Measurements from ENCODE around the gene NKX1-2.

Gene NKX1-2

DNA sequence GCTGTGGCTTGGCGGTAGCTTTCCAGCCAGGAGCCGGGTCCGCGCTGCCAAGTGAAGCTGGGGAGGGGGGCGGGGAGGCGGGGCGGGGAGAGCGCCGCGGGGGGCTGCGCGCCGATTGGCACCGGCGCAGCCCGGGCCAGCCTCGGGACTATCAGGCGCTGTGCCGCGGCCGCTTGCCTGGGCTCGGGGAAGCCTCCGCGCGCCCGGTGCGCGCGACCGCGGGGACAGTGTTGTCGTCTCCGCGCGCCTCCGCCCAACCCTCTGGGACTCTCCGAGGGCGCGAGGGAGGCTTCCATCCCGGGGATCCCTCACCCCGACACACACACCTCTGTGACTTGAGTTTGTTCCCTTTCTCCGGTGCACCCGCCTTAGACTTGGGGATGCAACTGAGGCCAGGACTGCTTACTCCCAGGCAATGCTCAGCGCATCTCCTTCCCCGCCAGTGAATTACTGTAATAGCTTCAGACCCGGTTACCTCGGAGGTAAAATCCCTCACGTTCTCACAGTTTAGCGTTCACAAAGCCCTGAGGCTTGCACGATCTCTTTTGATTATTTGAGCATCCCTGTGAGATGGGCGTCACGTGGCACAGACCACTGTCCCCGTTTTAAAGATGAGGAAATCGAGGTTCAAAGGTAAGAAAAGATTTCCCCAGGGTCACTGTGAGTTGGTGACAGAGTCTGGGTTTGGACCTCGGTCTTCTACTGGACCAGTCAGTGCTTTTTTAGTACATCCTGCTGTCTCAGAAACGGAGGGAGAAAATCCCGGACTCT lies at the start of gene NKX1-2:
NKX1-2 (minus strand) TSS at position 24 of the 771 bp plus-strand sequence. CDS start 92 bp downstream, outside the sequence.
- peaks cover 31% of the 10 kb centered on the region for H4K20me1 ChIP-seq
- H3K27ac ChIP-seq = no peak within 1 kb of the TSS
- H3K4me3 ChIP-seq = no peak within 1 kb of the TSS
- peaks cover 96% of the 10 kb centered on the region for H3K27me3 ChIP-seq
- H3K4me2 ChIP-seq = no peak within 1 kb of the TSS
- H3K9ac ChIP-seq = no peak within 1 kb of the TSS
- H3K9me3 ChIP-seq = peaks cover 28% of the 10 kb centered on the region
- TF ChIP-seq Cebpa-rat (IDR thresholded peaks at IDR 0.05) = no peak
- no peaks in the 10 kb centered on the region for H3K36me3 ChIP-seq
- H3K4me1 ChIP-seq = no peaks in the 10 kb centered on the region

DNA sequence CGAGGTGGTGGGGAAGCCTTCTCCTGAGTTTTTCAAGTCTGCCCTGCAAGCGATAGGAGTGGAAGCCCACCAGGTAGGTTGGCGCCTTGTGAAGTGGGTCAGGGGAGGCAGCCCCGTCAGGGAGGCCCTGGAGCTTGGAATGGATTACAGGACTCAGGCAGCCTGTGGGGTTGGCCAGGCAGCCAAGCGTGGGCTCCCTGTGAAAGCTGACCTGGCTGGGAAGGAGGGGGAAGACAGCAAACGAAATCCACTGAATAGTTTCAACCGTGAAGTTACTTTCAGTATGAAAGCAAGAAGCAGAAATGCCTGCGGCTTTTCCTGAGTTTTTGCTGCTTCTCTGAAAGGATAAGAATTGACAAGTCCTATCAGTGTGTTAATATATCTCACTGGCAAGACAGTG lies 48.2 kb upstream of the NKX1-2 start:
- Histone ChIP-seq H3K27me3 (peaks cover 21% of the 10 kb centered on the region), H3K27ac (no peak overlapping the region), H3K36me3 (peaks cover 8% of the 10 kb centered on the region), H4K20me1 (no peaks in the 10 kb centered on the region), H3K9me3 (peaks cover 8% of the 10 kb centered on the region), H3K4me3 (no peak overlapping the region), H3K9ac (no peak overlapping the region), H3K4me2 (no peak overlapping the region), H3K4me1 (peaks cover 13% of the 10 kb centered on the region)
- no peak for TF ChIP-seq Cebpa-rat (IDR thresholded peaks at IDR 0.05)

DNA sequence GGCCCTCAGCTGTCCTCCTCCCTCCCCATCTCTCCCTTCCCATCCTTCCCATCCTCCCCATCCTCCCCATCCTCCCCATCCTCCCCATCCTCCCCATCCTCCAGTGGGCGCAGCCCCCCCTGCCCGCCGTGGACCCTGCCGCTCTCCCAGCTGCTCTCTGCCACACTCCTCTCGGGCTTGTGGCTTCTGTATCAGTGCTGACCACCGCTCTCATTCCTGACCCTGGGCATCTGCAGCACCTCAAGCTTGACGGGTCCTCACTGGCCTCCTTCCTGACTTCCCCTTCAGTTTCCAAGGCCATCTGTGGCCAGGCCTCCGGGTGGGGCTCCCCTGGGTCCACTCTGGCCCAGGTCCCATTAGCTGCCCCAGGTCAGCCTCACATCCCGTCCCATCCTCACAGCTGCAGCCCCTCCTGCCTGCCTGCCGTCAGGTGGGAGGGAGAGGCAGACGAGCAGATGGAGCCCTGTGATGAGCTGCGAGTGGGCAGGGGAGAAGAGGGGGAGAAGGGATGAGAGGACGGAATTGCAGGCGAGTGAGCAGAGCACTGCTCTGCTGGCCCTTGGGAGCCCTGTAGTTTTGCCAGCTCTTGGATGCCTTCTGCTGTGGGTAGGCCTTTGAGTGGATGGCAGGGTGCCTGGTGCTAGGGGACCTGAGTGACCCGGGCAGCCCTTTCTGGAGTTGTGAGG lies 47.5 kb upstream of the NKX1-2 start:
- Histone ChIP-seq H3K9me3 (peaks cover 8% of the 10 kb centered on the region), H3K27ac (no peak overlapping the region), H3K4me2 (no peak overlapping the region), H3K4me3 (no peak overlapping the region), H3K27me3 (peaks cover 26% of the 10 kb centered on the region), H3K9ac (no peak overlapping the region), H3K4me1 (peaks cover 13% of the 10 kb centered on the region), H3K36me3 (peaks cover 8% of the 10 kb centered on the region), H4K20me1 (no peaks in the 10 kb centered on the region)
- no peak for TF ChIP-seq Cebpa-rat (IDR thresholded peaks at IDR 0.05)

DNA sequence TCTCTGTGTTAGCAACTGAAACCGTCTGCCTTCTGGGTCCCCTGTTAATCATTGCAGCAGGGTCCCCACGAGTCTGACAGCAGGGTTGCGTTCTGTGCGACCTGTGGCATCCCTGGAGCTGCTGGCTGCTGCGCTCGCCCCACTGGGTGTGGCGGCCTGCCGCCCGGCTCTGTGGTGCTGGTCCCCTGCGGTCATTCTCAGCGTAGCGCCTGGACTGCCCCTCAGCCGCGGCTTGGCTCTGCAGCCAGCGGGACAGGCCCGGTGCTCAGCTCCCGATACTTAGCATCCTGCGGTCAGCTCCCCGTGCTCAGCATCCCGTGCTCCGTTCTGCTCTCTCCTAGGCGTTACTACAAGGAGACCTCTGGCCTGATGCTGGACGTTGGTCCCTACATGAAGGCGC lies 46.8 kb upstream of the NKX1-2 start:
- no peak overlapping the region for H3K4me2 ChIP-seq
- peaks cover 26% of the 10 kb centered on the region for H3K27me3 ChIP-seq
- H3K27ac ChIP-seq = no peak overlapping the region
- H4K20me1 ChIP-seq = no peaks in the 10 kb centered on the region
- no peak overlapping the region for H3K4me3 ChIP-seq
- no peak overlapping the region for H3K9ac ChIP-seq
- H3K36me3 ChIP-seq = peaks cover 8% of the 10 kb centered on the region
- no peak for TF ChIP-seq Cebpa-rat (IDR thresholded peaks at IDR 0.05)
- H3K9me3 ChIP-seq = peaks cover 8% of the 10 kb centered on the region
- peaks cover 13% of the 10 kb centered on the region for H3K4me1 ChIP-seq

DNA sequence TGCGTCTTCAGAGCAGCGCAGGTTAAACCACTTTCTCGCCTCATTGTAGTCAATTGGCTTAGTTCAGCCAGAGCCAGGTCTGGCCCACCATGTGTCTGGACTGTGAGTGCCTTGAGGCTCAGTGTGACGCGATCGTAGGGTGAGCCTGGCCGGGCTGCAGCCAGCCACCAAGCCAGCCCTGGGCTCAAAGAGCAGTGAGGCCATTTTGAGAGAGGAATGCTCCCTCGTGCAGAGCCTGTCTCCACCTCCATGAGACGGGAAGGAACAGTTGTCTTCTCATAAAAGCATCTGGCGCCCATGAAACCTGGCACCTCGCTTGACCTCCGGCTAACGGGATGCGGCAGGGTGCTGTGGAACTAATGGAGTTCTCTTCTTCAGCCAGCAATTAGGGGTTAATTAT lies 46.3 kb upstream of the NKX1-2 start:
- H3K4me2 ChIP-seq = no peak overlapping the region

DNA sequence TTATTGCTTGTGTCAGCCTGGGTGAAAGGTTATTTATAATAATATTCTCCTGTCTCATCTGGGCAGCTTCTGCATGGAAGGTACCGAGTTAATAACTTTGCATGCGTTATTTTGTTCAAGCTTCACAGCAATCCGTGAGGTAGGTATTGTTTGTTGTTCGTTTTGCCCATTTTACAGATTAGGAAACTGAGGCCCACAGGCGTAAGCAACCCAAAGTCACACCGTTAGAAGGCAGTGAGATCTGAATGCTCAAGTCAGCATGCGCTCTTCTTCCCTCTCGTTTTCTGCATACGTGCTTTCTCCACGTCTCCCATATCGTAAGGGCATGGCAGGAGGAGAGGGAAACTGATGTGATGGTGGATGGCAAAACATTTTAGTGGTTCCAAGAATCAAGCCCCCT lies 45.9 kb upstream of the NKX1-2 start:
- H3K27me3 ChIP-seq = peaks cover 26% of the 10 kb centered on the region
- no peak overlapping the region for H3K4me3 ChIP-seq
- no peak overlapping the region for H3K27ac ChIP-seq
- peaks cover 3% of the 10 kb centered on the region for H3K36me3 ChIP-seq
- H3K4me1 ChIP-seq = peaks cover 13% of the 10 kb centered on the region
- no peak overlapping the region for H3K4me2 ChIP-seq
- no peak for TF ChIP-seq Cebpa-rat (IDR thresholded peaks at IDR 0.05)
- peaks cover 3% of the 10 kb centered on the region for H3K9me3 ChIP-seq
- no peak overlapping the region for H3K9ac ChIP-seq
- no peaks in the 10 kb centered on the region for H4K20me1 ChIP-seq

More for the DNA sequence above, 46.3 kb upstream of the NKX1-2 start:
- peaks cover 13% of the 10 kb centered on the region for H3K4me1 ChIP-seq
- no peak for TF ChIP-seq Cebpa-rat (IDR thresholded peaks at IDR 0.05)
- peaks cover 7% of the 10 kb centered on the region for H3K36me3 ChIP-seq
- no peak overlapping the region for H3K9ac ChIP-seq
- H3K9me3 ChIP-seq = peaks cover 7% of the 10 kb centered on the region
- H4K20me1 ChIP-seq = no peaks in the 10 kb centered on the region
- no peak overlapping the region for H3K27ac ChIP-seq
- H3K27me3 ChIP-seq = peaks cover 26% of the 10 kb centered on the region
- no peak overlapping the region for H3K4me3 ChIP-seq

DNA sequence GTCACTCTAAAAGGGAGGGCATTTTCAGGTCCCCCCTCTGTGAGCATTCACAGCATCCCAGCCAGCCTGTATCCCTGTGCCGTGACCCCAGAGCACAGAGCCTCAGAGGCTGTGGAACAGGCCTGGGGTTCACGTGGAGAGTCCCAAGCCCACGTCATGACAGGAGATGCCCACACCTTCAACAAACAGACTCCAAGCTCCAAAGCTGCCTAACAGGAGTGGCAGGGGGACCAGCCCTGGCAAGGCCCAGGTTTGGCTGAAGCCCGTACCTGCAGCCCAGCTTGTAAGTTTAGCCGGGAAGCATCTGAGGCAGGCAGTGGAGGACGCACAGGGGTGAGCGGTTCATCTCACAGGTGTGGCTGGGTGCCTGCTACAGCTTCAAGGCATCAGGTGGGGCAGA lies 45.3 kb upstream of the NKX1-2 start:
- H3K9me3 ChIP-seq = no peaks in the 10 kb centered on the region
- H3K36me3 ChIP-seq = no peaks in the 10 kb centered on the region
- H3K9ac ChIP-seq = no peak overlapping the region
- no peak overlapping the region for H3K27ac ChIP-seq
- no peak overlapping the region for H3K4me2 ChIP-seq
- TF ChIP-seq Cebpa-rat (IDR thresholded peaks at IDR 0.05) = no peak
- no peaks in the 10 kb centered on the region for H4K20me1 ChIP-seq
- peaks cover 26% of the 10 kb centered on the region for H3K27me3 ChIP-seq
- peaks cover 13% of the 10 kb centered on the region for H3K4me1 ChIP-seq
- H3K4me3 ChIP-seq = no peak overlapping the region

DNA sequence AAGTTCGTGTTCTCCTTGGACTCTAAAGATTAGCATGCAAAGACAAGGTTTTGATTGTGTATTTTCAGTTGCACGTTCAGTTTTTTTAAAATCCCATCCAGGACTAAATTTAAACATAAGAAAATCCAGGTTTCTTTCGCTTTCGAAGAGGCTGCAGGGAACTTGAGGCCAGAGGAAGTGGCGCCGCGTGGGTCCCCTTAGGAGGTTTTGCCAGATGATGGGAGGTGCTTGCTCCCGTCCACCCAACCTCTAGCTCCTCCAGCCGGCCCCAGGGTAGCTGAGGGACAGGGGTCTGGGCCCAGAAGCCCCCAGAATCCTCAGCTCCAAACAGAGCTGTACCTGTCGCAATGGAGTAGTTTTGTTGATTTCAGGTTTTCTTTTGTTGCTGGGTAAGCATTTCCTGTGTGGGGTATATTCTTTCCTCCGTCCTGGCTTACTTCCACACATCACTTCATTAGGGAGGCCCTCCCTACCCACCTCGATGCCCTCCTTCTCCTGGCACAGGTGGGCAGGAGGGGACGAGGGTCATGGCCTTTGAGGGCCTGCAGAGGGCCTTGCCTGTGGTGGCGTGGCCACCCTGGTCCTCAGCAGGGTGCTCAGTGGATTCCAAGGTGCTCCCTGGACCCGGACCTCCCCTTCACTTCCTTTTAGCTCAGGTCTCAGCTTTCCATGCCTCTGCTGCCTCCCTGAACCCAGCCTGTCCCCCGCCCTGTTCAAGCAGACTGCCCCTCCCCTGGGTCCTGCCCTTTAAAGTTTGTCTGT lies 44.4 kb upstream of the NKX1-2 start:
- Histone ChIP-seq H3K27me3 (peaks cover 26% of the 10 kb centered on the region), H3K4me2 (peak overlapping the region; percentile 50), H3K4me3 (no peak overlapping the region), H3K9ac (no peak overlapping the region), H3K9me3 (no peaks in the 10 kb centered on the region), H3K4me1 (peaks cover 13% of the 10 kb centered on the region), H3K36me3 (no peaks in the 10 kb centered on the region), H4K20me1 (no peaks in the 10 kb centered on the region), H3K27ac (no peak overlapping the region)
- TF ChIP-seq Cebpa-rat (IDR thresholded peaks at IDR 0.05) = no peak

DNA sequence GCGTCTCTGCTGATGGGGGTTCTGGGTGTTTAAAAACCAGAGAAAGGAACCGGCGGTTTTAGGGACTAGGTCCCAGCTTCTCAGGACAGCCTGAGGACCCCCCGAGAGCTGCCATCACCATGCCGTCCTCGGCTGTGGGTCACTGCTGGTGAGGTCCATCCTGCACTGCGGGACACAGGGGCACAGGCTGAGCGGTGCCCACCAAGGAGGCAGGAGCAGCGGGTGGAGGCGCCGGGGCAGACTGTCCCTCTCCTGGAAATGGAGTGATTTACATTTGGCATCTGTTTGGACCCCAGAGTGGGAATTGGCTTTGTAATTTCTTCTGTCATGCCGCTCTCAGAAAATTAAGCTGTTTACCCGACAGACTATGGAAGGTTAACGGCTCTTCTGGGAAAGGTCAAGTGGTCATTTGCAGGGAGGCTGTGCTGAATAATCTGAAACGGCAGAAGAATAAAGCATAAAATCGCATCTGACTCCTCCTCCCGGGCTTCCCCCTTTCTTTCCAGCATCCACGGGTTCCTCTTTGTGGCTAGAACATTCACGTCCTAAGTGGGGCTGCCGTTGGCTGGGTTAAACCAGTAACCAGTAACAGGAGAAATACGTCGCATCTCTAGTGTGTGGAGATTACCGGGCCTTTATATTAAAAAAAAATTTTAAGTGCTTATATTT lies 43.5 kb upstream of the NKX1-2 start:
- peaks cover 26% of the 10 kb centered on the region for H3K27me3 ChIP-seq
- H3K36me3 ChIP-seq = no peaks in the 10 kb centered on the region
- H3K27ac ChIP-seq = no peak overlapping the region
- peaks cover 13% of the 10 kb centered on the region for H3K4me1 ChIP-seq
- TF ChIP-seq Cebpa-rat (IDR thresholded peaks at IDR 0.05) = no peak
- no peak overlapping the region for H3K4me3 ChIP-seq
- no peaks in the 10 kb centered on the region for H4K20me1 ChIP-seq
- no peaks in the 10 kb centered on the region for H3K9me3 ChIP-seq
- no peak overlapping the region; the same call in 1 of the 2 replicates for H3K4me2 ChIP-seq
- no peak overlapping the region for H3K9ac ChIP-seq

All from BLaER1 (cell line).